ENCODE data around the gene MYH1.
"Not testable (repeated sequence)": the region's sequence is repeated elsewhere in the genome, so short reads cannot be mapped to it uniquely, and the experiment has no call there.

GRCh38 chr17:10543486-10543885 is 25.1 kb upstream of the MYH1 start:
- TF ChIP-seq CTCF (IDR thresholded peaks at IDR 0.05; ENCODE audit: insufficient read depth, low read length); POLR2AphosphoS5 (IDR thresholded peaks at IDR 0.05; ENCODE audit: low read depth); REST (IDR thresholded peaks at IDR 0.05; ENCODE audit: insufficient replicate concordance, low read depth): not testable (repeated sequence)
